ENCODE measurements around the gene MAG.

DNA sequence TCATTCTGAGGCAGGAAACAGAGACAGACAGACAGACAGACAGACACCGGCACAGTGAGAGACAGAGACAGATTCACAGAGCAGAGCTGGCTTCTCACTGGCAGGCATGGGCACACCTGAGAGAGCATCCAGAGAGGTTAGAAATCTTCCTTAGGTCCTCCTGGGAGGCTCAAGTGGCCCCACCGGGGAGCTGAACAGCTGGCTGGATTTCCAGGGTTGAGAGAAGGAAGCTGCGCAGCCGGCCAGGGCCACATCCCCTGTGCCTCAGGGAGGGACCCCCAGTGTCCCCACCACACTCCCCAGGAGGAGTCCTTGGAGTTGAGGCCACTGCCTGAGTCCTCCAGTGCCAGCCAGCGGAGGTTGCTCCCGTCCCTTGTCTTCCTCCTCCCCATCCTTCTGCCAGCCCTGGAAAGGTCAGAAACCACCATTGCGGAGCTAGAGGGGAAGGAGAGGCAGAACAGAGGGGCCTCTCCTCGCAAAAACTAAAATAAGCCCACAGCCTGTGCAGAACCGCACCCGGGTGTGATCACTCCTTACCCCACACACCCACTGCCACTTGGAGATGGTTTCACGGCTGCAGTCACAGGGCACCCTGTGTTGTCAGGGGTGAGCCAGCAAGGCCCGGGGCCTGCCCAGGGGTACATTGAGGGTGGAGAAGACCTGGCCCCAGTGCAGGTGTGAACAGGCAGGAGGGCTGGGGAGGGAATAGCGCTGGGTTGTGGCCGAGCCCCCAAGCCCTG lies 70.5 kb downstream of the MAG start:
- TF ChIP-seq, protein P1, sequence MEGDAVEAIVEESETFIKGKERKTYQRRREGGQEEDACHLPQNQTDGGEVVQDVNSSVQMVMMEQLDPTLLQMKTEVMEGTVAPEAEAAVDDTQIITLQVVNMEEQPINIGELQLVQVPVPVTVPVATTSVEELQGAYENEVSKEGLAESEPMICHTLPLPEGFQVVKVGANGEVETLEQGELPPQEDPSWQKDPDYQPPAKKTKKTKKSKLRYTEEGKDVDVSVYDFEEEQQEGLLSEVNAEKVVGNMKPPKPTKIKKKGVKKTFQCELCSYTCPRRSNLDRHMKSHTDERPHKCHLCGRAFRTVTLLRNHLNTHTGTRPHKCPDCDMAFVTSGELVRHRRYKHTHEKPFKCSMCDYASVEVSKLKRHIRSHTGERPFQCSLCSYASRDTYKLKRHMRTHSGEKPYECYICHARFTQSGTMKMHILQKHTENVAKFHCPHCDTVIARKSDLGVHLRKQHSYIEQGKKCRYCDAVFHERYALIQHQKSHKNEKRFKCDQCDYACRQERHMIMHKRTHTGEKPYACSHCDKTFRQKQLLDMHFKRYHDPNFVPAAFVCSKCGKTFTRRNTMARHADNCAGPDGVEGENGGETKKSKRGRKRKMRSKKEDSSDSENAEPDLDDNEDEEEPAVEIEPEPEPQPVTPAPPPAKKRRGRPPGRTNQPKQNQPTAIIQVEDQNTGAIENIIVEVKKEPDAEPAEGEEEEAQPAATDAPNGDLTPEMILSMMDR (IDR thresholded peaks at IDR 0.05), result no peak
- TF ChIP-seq POLR2A (IDR thresholded peaks at IDR 0.05), result no peak
